HuH-7 (cell line): Measurements from ENCODE around the gene IQCK.
A peak's percentile ranks its signal among the peaks of the same experiment; 100 is the strongest.
"Not testable (repeated sequence)": the region's sequence is repeated elsewhere in the genome, so short reads cannot be mapped to it uniquely, and the experiment has no call there.

Experiments used
- DNase-seq: peaks from one replicate; pipeline ENCODE4 v3.0.0; 2011; ENCODE audit warnings: low spot score

IQCK gene

DNA sequence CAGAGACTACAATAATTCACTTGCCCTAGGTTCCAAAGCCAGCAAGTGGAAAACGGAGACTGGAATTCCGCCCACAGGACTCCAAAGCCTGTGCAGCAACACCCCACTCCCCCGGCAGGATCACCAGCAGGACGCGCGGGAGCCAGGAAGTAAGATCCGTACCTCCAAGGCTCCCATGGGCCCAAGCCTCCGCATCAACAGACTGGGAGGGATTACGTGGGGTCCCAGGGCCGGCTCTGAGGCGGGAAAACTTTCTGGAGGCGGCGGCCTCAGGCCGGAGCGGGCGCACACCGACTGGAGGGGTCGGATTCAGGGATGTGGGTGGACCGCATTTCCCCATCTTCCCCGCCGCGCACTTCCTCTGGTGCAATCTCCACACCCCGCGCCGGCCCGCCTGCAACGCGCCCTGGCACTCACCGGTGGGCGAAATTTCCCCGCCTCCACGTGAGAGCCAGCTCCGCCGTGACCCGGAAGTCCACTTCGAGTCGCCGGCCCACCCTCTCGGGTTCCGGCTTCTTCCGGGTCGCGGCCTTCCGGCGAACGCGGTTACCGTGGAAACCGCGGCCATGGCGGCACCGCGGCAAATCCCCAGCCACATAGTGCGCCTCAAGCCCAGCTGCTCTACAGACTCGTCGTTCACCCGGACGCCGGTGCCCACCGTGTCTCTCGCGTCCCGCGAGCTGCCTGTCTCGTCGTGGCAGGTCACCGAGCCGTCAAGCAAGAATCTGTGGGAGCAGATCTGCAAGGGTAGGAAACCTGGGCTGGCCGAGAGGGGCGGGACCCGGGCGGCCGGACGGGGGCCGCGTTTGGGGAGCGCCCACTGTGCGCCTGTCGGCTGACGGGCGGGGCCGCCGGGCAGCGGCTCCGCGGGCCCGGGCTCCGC lies at the start of gene IQCK, which contains the start of gene KNOP1:
TSS of gene IQCK (plus strand) at position 531 of the 883 bp plus-strand sequence. CDS start at position 567, 36 bp downstream.
TSS of gene KNOP1 (minus strand) at position 487 of the 883 bp plus-strand sequence. CDS start 3,192 bp downstream, outside the sequence.
- peak; percentile 93 for DNase-seq

- DNase-seq, result no peak
Measured at GRCh38 chr16:19672378-19672777, 45.7 kb upstream of the IQCK start.

GRCh38 chr16:19674485-19674884 lies 43.6 kb upstream of the IQCK start:
- DNase-seq, result no peak

DNA sequence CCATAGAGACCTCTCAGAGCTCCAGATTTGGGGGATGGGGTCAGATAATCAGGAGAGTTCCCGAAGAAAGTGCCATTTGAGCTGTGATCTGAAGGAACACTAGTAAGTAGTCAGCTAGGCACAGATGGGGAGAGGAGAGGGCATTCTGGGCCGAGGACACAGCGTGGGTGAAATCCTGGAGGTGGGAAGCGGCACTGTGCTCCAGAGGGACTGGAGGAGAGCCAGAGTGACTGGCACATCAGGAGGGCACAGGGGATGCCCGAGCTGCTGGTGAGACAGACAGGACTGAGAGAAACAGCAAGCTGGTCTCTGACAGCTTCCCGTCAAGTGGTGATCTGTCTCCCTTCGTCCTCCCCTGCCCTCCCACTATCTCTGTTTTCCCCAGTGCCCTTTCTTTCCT lies 40.7 kb upstream of the IQCK start:
- DNase-seq, result no peak

GRCh38 chr16:19678804-19679203 lies 39.3 kb upstream of the IQCK start:
- no peak for DNase-seq

DNA sequence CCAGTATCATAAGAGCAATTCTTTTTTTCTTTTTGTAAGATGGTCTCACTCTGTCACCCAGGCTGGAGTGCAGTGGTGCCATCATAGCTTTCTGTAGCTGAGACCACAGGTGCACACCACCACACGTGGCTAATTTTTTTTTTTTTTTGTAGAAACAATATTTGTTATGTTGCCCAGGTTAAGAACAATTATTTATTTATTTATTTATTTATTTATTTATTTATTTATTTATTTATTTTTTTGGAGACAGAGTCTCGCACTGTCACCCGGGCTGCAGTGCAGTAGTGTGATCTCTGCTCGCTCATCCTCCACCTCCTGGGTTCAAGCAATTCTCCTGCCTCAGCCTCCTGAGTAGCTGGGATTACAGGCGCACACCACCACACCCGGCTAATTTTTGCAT lies 38.8 kb upstream of the IQCK start:
- not testable (repeated sequence) for DNase-seq

- DNase-seq, result no peak
Measured at GRCh38 chr16:19680881-19681340, 37.2 kb upstream of the IQCK start.

DNA sequence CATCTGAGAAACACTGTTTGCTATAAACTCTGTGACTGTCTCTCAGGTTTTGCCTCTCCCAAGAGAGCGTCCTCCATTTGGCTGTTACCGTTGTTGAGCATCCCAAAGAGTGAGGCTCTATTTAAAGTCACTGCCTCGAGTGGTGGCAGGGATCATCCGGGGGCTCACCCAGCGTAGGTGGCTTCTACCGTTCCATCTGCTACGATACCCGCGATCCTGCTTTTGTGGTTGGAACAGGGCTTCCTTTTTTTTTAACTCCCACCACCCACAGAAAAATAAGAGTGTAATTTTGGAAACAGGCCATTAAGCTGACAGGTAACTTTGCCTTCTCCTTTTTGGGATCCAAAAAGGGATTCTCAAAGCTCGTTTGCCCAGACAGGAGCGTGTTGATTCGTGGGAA lies 36.4 kb upstream of the IQCK start:
- DNase-seq, result no peak

- DNase-seq, result no peak
Measured at GRCh38 chr16:19683453-19684236, 34.4 kb upstream of the IQCK start.

GRCh38 chr16:19685176-19685575 lies 32.9 kb upstream of the IQCK start:
- DNase-seq, result no peak

GRCh38 chr16:19687279-19687678 lies 30.8 kb upstream of the IQCK start:
- DNase-seq, result no peak

GRCh38 chr16:19688396-19689024 lies 29.6 kb upstream of the IQCK start:
- no peak for DNase-seq

- no peak for DNase-seq
Measured at GRCh38 chr16:19689342-19689741, 28.7 kb upstream of the IQCK start.

DNA sequence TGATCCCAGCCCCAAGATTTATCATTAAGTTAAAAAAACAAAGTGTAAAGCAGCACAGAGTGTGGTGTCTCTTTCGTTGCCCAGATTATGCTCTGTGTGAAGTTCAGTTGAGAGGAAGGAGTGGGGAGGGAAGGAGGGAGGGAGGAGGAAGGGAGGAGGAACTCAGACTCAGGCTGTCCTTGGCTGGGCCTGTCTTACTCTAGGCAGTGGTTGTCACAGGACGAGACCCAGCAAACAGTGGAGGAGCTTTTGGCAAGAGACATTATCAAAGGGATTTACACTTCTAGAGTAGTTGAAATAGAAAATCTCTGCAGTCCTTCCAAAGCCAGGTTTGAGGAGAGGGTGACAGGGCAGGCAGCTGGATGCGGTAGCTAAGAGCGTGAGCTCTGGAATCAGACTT lies 27.9 kb upstream of the IQCK start:
- no peak for DNase-seq

GRCh38 chr16:19691161-19691711 lies 26.8 kb upstream of the IQCK start:
- no peak for DNase-seq

- no peak for DNase-seq
Measured at GRCh38 chr16:19694989-19695388, 23.1 kb upstream of the IQCK start.

DNA sequence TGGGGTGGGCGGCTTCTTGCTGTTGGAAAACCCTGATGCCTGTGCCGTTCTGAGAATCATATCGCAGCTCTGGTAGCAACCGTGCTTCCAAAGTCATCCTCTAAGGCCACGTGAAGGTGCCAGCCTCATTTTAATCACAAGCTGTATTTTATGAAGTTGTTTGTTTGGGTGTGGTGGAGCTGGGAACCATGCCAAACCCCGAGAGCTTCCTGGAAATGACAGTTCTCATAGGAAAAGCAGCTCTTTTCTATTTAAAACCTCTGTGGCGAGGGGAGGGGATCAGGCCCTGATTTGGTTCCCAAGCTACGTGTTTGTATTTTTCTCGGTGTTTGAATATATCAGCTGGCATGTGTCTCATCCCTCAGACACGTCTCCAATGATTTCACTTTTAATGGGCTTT lies 21.7 kb upstream of the IQCK start:
- DNase-seq, result peak; percentile 29

DNA sequence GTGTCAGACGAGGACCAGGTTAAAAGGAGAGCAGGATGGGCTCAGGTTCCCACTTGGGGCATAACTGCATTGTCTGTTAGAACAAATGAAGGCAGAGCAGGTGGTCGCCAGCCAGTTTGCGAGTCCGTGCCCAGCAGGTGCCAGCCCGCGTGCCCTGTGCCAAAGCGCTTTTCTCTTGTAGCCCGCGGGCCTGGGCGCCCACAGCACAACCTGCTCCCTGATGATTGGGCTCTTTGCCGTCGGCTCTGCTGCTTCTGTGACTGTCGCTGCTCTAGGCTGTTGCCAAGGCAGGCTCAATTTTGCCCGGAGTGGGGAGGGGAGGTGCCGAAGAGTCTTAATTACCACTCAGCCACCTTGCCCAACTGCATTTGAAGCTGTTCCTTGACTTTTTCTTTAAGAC lies 21.1 kb upstream of the IQCK start:
- no peak for DNase-seq

- no peak for DNase-seq
Measured at GRCh38 chr16:19697756-19698318, 20.2 kb upstream of the IQCK start.

DNA sequence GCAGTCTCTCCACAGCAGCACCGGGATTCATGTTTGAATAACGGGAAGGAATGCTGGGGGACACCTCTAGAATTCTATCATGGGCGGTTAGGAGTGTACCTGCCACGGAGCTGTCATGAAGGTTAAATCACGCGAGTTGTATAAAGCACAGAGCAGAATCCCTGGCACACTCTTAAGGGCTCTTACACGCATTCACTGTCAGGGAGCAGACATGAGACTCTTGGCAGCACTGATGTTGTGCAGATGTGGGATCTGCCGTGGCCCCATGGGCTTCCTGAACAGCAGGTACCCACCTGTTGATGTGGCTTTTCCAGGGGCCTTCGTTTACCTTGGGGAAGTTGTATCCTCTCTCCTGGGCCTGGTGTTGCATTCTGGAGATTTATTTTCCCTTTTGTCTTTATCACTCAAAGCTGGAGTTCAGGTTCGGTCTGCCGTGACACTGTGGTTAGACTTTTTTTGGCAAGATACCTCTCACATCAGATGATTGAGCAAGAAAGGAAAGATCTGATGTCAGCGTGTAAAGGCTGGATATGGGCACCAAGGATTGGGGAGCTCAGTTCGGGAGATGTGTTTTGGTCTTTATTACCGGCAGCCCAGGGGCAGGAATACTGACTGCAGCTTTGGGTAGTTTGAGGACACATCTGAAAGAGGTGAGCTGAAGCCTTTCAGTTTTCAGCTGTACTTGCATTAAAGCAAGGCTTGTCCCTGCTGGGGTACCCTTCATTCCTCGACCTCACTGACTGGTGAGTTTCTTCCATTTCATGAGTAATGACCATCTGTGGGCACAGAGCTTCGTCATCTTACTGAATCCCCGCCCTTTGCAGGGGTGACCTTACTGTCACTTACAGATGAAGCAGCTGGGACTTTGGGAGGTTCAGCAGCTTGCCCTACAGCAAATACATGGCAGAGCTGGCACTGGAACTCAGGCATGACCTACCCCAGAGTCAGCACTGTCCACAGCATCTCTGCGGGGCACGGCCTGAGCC lies 19.3 kb upstream of the IQCK start:
- DNase-seq, result no peak

DNA sequence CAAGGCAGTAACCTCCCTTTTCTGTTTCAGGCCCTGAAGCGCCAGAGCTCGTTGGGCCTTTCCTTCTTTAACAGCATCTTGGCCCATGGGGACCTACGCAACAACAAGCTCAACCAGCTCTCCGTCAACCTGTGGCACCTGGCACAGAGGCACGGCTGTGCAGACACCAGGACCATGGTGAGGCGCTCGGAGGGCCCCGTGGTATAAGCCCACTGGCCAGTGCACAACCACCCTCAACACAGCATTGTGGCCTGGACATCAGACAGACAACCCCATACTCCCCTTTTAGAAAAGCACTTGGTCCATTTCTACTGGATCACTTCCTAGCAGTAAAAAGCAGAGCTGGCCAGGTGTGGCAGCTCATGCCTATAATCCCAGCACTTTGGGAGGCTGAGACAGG lies 18.6 kb upstream of the IQCK start:
- no peak for DNase-seq
